GM21390 (cell line): ENCODE data around the gene FKBP8.

Experiments used
- ATAC-seq: cut with Tn5 transposase; IDR thresholded peaks from one replicate; pipeline ENCODE4 v1.9.1; 2021; ENCODE audit not compliant: unreplicated experiment

The FKBP8 gene

GRCh38 chr19:18522124-18522861, 21.1 kb downstream of the FKBP8 start:
- peak; percentile 84 for ATAC-seq

GRCh38 chr19:18521692-18522123, 21.7 kb downstream of the FKBP8 start, which contains the start of gene ELL:
Gene ELL (minus strand): TSS chr19:18522070. CDS start chr19:18522055, 15 bp downstream.
- no peak for ATAC-seq

- ATAC-seq = no peak
These were observed 22.3 kb downstream of the FKBP8 start for GRCh38 chr19:18520848-18521691.

- no peak for ATAC-seq
These were observed 23.2 kb downstream of the FKBP8 start for GRCh38 chr19:18519962-18520847.

GRCh38 chr19:18518639-18519038, 24.7 kb downstream of the FKBP8 start:
- no peak for ATAC-seq

GRCh38 chr19:18517606-18518005, 25.8 kb downstream of the FKBP8 start:
- no peak for ATAC-seq

- no peak for ATAC-seq
These were observed 27.4 kb downstream of the FKBP8 start for GRCh38 chr19:18515959-18516358.

- no peak for ATAC-seq
These were observed 28.3 kb downstream of the FKBP8 start for GRCh38 chr19:18514800-18515682.

GRCh38 chr19:18513868-18514267, 29.5 kb downstream of the FKBP8 start:
- no peak for ATAC-seq

- ATAC-seq = no peak
These were observed 33.2 kb downstream of the FKBP8 start for GRCh38 chr19:18510216-18510615.

GRCh38 chr19:18508585-18508984, 34.8 kb downstream of the FKBP8 start:
- ATAC-seq = no peak

- ATAC-seq = no peak
These were observed 35.5 kb downstream of the FKBP8 start for GRCh38 chr19:18507727-18508440.

GRCh38 chr19:18507021-18507726, 36.2 kb downstream of the FKBP8 start:
- ATAC-seq = no peak

- ATAC-seq = no peak
These were observed 37.1 kb downstream of the FKBP8 start for GRCh38 chr19:18506101-18506930.

- ATAC-seq = no peak
These were observed 38.3 kb downstream of the FKBP8 start for GRCh38 chr19:18504886-18505610.

GRCh38 chr19:18503971-18504885, 39.1 kb downstream of the FKBP8 start:
- no peak for ATAC-seq
